Thymus (tissue), 11 donors: Measurements from ENCODE around the gene BRI3. TPM values are rescaled to one million over a fixed set of nuclear protein-coding genes. Genes with fewer than 3 reads are reported as not detected.

Source experiments
- DNase-seq, 9 donors: peaks; one replicate each; pipeline ENCODE4 v3.0.0-alpha.2; 2013; ENCODE audit warnings: low spot score in 9 of 9, low read depth in 6 of 9, missing footprints in 1 of 9
- H3K27ac ChIP-seq, 2 donors: one replicate each; pipeline ENCODE4 v1.5.1; 2013; ENCODE audit warnings: control low read depth in 1 of 2, low read depth in 1 of 2, low read length in 1 of 2, mild to moderate bottlenecking in 1 of 2, moderate library complexity in 1 of 2
- H3K27me3 ChIP-seq, 2 donors: one replicate each; pipeline ENCODE4 v1.5.1; 2013; ENCODE audit warnings: low read length in 1 of 2; ENCODE audit not compliant: control insufficient read depth in 2 of 2, insufficient read depth in 1 of 2
- H3K36me3 ChIP-seq, 2 donors: one replicate each; pipeline ENCODE4 v1.5.1; 2013; ENCODE audit warnings: low read length in 1 of 2, mild to moderate bottlenecking in 1 of 2, moderate library complexity in 1 of 2; ENCODE audit not compliant: control insufficient read depth in 2 of 2, insufficient read depth in 2 of 2
- H3K4me1 ChIP-seq, 2 donors: one replicate each; pipeline ENCODE4 v1.5.1; 2013; ENCODE audit warnings: low read length in 2 of 2; ENCODE audit not compliant: control insufficient read depth in 2 of 2, insufficient read depth in 2 of 2
- H3K4me3 ChIP-seq, 2 donors: one replicate each; pipeline ENCODE4 v1.5.1; 2013; ENCODE audit warnings: low read length in 2 of 2, control low read depth in 1 of 2, mild to moderate bottlenecking in 1 of 2
- H3K9me3 ChIP-seq, 2 donors: one replicate each; pipeline ENCODE4 v1.5.1; 2013; ENCODE audit warnings: low read length in 1 of 2, mild to moderate bottlenecking in 1 of 2; ENCODE audit not compliant: control insufficient read depth in 2 of 2, insufficient read depth in 1 of 2
- WGBS: extraction: QIAGEN DNeasy Blood & Tissue Kit; methylation state at CpG from one replicate; pipeline ENCODE4 v1.1.7; 2013; 5-methylcytosine and 5-hydroxymethylcytosine counted together
- polyA plus RNA-seq: library from polyadenylated mRNA; stranded (reverse); fragments of 200-250 nt; gene quantifications from one replicate; pipeline ENCODE4 v1.2.3, GENCODE V29; 2013
- total RNA-seq: library from RNA; stranded (reverse); fragments of 120-200 nt; gene quantifications from one replicate; pipeline ENCODE4 v1.2.4, GENCODE V29; 2013
- donor health status: healthy.

Gene BRI3
- total and polyA plus RNA-seq, 2 donors = 28.8 to 222 TPM

GRCh38 chr7:98265841-98266271 lies 15.6 kb upstream of the BRI3 start:
- WGBS = 98% methylated on average over 5 of the region's 5 CpGs
- H3K27ac ChIP-seq = no peak overlapping the region

GRCh38 chr7:98266840-98267239 lies 14.6 kb upstream of the BRI3 start:
- Histone ChIP-seq H3K27ac (no peak overlapping the region), H3K4me3 (no peak overlapping the region), H3K36me3 (peaks cover 0 to 10% of the 10 kb centered on the region in 2 donors), H3K9me3 (peaks cover 0 to 1% of the 10 kb centered on the region in 2 donors), H3K4me1 (no peaks in the 10 kb centered on the region), H3K27me3 (no peaks in the 10 kb centered on the region)
- 98% methylated on average over 2 of the region's 2 CpGs for WGBS
- no peak for DNase-seq

More at GRCh38 chr7:98265841-98266271, 15.6 kb upstream of the BRI3 start:
- Histone ChIP-seq H3K36me3 (peaks cover 2 to 18% of the 10 kb centered on the region in 2 donors), H3K4me1 (no peaks in the 10 kb centered on the region), H3K27me3 (no peaks in the 10 kb centered on the region), H3K9me3 (peaks cover 2 to 8% of the 10 kb centered on the region in 2 donors), H3K4me3 (no peak overlapping the region)
- DNase-seq = no peak

- Histone ChIP-seq H3K4me1 (no peaks in the 10 kb centered on the region), H3K9me3 (no peaks in the 10 kb centered on the region), H3K27me3 (no peaks in the 10 kb centered on the region), H3K36me3 (peaks cover 0 to 8% of the 10 kb centered on the region in 2 donors), H3K27ac (no peak overlapping the region), H3K4me3 (no peak overlapping the region)
- no peak for DNase-seq
- WGBS = 96% methylated on average over 3 of the region's 3 CpGs
These were observed 14.2 kb upstream of the BRI3 start for GRCh38 chr7:98267303-98267702.

GRCh38 chr7:98276241-98276761 lies 5.2 kb upstream of the BRI3 start:
- no peak for DNase-seq
- Histone ChIP-seq H3K36me3 (no peaks in the 10 kb centered on the region), H3K9me3 (no peaks in the 10 kb centered on the region), H3K27me3 (peaks cover 0 to 4% of the 10 kb centered on the region in 2 donors), H3K27ac (no peak overlapping the region), H3K4me3 (no peak overlapping the region), H3K4me1 (peaks cover 0 to 6% of the 10 kb centered on the region in 2 donors)
- 91% methylated on average over 5 of the region's 5 CpGs for WGBS

GRCh38 chr7:98278408-98278807 lies 3.1 kb upstream of the BRI3 start:
- Histone ChIP-seq H3K27me3 (peaks cover 0 to 10% of the 10 kb centered on the region in 2 donors), H3K27ac (no peak overlapping the region), H3K4me3 (no peak overlapping the region), H3K9me3 (no peaks in the 10 kb centered on the region), H3K4me1 (peaks cover 3 to 21% of the 10 kb centered on the region in 2 donors), H3K36me3 (no peaks in the 10 kb centered on the region)
- 97% methylated on average over 5 of the region's 5 CpGs for WGBS
- no peak for DNase-seq

GRCh38 chr7:98278936-98279335 lies 2.5 kb upstream of the BRI3 start:
- Histone ChIP-seq H3K27ac (no peak overlapping the region), H3K4me1 (peaks cover 3 to 21% of the 10 kb centered on the region in 2 donors)
- 94% methylated on average over 4 of the region's 4 CpGs for WGBS

GRCh38 chr7:98280296-98280695 lies 1.2 kb upstream of the BRI3 start:
- WGBS = 61% methylated on average over 7 of the region's 7 CpGs
- H3K36me3 ChIP-seq = peaks cover 2 to 3% of the 10 kb centered on the region in 2 donors
- no peak overlapping the region for H3K27ac ChIP-seq
- no peaks in the 10 kb centered on the region for H3K9me3 ChIP-seq
- no peak for DNase-seq
- peaks cover 0 to 10% of the 10 kb centered on the region in 2 donors for H3K27me3 ChIP-seq
- H3K4me3 ChIP-seq = peak overlapping the region; percentile 66 to 90
- peaks cover 3 to 27% of the 10 kb centered on the region in 2 donors for H3K4me1 ChIP-seq

More at GRCh38 chr7:98278936-98279335, 2.5 kb upstream of the BRI3 start:
- Histone ChIP-seq H3K9me3 (no peaks in the 10 kb centered on the region), H3K27me3 (peaks cover 0 to 10% of the 10 kb centered on the region in 2 donors), H3K36me3 (peaks cover 0 to 3% of the 10 kb centered on the region in 2 donors), H3K4me3 (no peak overlapping the region)
- DNase-seq = no peak

GRCh38 chr7:98281757-98282606 lies 496 bp downstream of the BRI3 start:
- peak in 2 of 9 donors; percentile 34 to 39 for DNase-seq
- peaks cover 6 to 27% of the 10 kb centered on the region in 2 donors for H3K4me1 ChIP-seq
- peaks cover 2 to 3% of the 10 kb centered on the region in 2 donors for H3K36me3 ChIP-seq
- WGBS = 8% methylated on average over 77 of the region's 77 CpGs
- peak overlapping the region; percentile 57 to 90 for H3K4me3 ChIP-seq
- H3K27ac ChIP-seq = peak overlapping the region in 1 of 2 donors; percentile 77
- H3K27me3 ChIP-seq = peaks cover 0 to 10% of the 10 kb centered on the region in 2 donors
- no peaks in the 10 kb centered on the region for H3K9me3 ChIP-seq

- 87% methylated on average over 16 of the region's 16 CpGs for WGBS
- peaks cover 6 to 33% of the 10 kb centered on the region in 2 donors for H3K4me1 ChIP-seq
These were observed 1.2 kb downstream of the BRI3 start for GRCh38 chr7:98282703-98283102.

More at GRCh38 chr7:98282703-98283102, 1.2 kb downstream of the BRI3 start:
- Histone ChIP-seq H3K36me3 (peaks cover 2 to 3% of the 10 kb centered on the region in 2 donors), H3K9me3 (no peaks in the 10 kb centered on the region), H3K27me3 (peaks cover 0 to 10% of the 10 kb centered on the region in 2 donors), H3K27ac (no peak overlapping the region), H3K4me3 (peak overlapping the region; percentile 57 to 90)
- no peak for DNase-seq
